Stomach (tissue), 4 donors: ENCODE measurements around the gene DENND2A.

Experiments
- EP300 ChIP-seq: sonication (generic); formaldehyde crosslinking; IDR thresholded peaks from one replicate; pipeline ENCODE4 v1.6.1; 2017; ENCODE audit warnings: antibody characterized with exemption
- TF ChIP-seq, protein P1 (sequence below), 7 experiments: fragments of 450-650 bp in 4 of 7; fragments of 200-600 bp in 3 of 7; sonication (generic) in 3 of 7; IDR thresholded peaks; one replicate each; pipeline ENCODE4 v1.5.1; 2016 to 2019; ENCODE audit warnings: antibody characterized with exemption in 7 of 7, control low read depth in 2 of 7, mild to moderate bottlenecking in 1 of 7

DNA sequence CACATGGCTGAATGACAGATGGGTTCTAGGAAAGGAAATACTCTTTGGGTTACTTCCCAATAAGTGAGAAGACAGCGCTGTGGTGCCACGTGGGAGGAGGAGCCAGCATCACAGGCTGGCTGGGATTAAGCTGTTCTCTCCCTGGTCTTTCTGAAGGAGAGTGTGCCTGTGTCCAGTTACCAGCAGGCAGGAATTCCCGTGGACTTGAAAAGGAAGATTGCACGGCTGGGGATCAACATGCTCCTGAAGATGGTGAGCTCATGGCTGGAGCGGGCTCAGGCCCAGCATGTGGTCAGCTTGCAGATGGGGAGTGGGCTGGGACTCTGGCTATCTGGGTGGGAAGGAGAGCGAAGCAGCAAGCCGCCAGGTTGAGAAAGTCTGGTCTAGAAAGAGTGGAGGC is 40.3 kb upstream of the DENND2A start:
- TF ChIP-seq EP300 = no peak
- TF ChIP-seq, protein P1, sequence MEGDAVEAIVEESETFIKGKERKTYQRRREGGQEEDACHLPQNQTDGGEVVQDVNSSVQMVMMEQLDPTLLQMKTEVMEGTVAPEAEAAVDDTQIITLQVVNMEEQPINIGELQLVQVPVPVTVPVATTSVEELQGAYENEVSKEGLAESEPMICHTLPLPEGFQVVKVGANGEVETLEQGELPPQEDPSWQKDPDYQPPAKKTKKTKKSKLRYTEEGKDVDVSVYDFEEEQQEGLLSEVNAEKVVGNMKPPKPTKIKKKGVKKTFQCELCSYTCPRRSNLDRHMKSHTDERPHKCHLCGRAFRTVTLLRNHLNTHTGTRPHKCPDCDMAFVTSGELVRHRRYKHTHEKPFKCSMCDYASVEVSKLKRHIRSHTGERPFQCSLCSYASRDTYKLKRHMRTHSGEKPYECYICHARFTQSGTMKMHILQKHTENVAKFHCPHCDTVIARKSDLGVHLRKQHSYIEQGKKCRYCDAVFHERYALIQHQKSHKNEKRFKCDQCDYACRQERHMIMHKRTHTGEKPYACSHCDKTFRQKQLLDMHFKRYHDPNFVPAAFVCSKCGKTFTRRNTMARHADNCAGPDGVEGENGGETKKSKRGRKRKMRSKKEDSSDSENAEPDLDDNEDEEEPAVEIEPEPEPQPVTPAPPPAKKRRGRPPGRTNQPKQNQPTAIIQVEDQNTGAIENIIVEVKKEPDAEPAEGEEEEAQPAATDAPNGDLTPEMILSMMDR (IDR thresholded peaks at IDR 0.05) = no peak
